ENCODE results near the gene KCNQ5.

The KCNQ5 gene

DNA sequence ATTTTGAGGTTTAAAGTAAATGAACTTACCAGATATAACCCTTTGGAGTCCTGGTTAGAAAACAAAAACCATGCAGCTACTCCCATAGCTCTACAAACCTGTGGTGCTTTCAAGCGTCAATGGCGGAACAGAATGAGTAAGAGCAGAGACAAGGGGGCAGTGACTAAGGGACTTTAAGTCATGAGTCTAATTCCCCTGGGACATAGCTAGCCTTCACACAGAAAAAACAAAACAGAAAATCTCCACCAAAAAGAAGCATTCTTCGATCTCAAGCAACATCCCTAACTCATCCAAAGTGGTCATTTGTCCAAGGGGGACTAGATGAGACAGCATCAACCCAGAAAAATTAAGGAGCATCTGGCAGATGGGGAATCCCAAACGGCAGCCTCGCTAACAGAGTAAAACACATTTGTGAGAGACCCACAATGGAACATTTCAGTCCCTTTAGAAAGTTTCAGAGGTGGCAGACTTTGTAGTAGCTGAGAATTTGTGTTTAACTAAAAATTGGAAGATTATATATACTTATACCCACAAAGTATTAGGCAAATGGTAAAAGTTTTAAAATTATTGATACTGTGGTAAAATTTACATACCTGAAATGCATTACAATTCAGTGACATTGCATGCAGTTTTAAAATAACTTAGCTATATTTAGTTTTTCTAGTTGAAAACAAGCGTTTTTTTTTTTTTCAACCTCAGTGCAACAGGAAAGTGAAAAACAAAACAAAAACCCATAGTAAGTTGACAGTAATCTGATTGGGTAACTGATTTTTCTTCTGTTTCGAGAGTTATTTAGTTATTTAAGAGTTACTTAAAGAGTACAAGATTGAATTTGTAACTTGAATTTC lies 67.5 kb downstream of the KCNQ5 start:
- no peak for DNase-seq

DNA sequence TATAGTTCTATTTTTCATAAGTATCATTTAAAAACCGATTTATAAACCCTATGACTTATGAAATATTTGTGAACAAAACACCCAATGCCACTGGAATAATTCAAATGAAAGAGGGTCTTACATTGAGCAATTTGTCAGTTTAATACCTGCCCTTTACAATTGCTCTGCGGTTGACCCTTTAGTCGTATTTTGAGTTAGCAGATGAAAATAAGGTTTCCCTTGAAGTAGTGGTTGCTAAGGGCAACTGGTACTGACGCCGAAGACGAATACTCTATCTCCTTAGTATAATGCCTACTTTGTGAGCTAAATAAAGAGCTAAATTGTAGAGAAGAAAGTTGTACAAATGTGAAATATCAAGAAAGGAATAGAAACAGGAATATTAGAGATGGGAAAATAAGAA lies 69.4 kb downstream of the KCNQ5 start:
- DNase-seq = no peak

DNA sequence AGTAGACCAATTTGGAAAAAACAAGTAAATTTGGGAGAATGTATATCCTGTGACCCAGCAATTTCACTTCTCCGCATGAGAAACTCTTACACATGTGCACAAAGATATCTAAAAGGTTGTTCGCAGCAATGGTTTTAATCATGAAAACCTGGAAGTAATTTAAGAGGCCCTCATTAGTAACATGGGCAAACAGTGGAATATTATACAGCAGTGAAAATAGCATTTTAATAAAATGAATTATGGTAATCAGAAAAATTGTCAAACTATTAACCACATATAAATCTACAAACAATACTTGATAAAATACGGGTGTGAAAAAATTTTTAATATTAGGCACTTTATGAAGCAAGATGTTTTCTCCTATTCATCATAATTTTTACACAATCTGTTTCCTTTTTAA lies 74.2 kb downstream of the KCNQ5 start:
- DNase-seq = no peak

DNA sequence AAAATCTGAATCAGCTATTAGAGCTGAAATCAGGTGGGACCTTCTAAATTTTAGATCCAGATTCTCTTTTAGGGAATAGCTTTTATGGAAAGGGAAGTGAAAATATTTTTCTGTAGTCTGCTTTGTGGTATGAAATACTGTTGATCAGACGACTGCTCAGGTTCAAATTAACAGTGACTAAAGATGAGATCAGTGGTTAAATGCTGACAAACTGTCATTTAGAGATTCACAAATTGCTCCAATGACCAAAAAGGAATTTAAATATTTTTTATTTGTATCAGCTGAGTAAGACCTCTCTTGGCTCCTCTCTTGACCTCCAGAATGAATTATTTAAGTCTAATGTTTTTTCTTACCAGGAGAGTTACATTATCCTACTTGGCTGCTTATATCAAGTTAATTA lies 77.3 kb downstream of the KCNQ5 start:
- no peak for DNase-seq

DNA sequence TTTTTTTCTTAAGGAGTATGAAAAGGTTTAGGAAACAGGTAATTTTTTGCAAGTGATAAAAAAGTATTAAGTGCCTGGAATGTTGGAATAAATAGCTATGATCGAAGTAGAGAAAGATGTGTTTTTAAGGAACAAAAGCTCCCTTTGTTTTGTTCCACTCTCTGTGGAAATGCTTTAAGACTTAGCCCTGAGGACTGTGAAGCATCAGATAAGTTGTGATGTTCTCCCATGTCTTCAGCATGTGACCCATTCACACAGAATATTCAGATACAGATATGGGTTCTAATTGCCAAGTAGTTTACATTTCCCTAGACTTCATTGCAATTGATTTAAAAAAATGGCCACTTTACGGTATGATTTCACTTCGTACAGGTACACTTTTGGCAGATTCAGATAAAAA lies 80.6 kb downstream of the KCNQ5 start:
- no peak for DNase-seq

DNA sequence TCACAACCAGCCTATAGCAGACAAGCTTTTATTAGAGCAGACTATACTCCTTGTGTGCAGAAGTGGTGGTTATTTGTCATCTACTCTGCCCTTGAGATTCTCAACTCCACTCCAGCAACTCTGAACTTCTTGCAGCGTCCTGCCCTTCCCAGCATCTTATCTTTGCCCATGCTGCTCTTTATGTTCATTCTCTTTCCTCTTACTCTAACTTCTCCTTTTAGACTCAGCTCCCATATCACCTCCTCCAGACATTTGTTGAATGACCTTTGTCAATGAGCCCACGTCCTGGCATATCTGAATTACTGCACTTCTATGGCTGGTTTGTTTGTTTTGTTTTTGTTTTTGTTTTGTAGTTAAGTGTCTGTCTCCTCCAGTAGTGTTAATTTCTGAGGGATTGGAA lies 81.2 kb downstream of the KCNQ5 start:
- no peak for DNase-seq

DNA sequence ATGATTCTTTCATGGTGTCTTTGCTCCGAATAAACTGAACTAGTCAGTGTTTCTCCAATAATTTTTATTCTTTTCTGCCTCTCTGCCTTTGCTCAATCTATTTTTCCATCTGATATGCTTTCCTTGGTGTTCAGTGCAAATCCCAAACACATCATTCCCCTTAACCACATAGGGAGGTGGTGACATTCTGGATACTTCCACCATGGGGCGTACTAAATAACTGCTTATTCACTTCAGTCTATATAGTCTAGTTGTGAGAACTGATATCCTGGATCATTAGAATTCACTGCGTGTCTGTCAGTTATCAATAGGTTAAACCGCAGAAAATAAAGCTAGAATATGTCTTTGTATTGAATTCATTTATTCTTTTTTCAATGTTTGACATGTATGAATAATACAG lies 83.1 kb downstream of the KCNQ5 start:
- no peak for DNase-seq

DNA sequence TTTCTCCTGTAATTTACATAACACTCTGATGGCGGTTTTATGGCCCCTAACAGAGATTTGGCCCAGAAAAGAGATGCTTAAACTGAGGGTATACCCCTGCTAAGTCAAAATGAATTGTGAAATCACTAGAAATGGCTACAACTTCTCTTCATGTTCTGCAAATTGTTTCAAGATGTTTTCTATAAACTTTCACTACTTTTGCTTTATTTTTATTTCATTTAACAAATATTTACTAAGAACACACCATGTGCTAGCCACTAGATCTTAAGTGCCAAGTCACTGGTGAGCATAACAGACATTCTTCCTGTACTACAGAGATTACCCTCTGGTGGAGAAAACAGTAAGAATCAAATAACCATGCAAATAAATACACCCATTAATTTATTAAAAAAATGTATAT lies 87.6 kb downstream of the KCNQ5 start:
- no peak for DNase-seq

DNA sequence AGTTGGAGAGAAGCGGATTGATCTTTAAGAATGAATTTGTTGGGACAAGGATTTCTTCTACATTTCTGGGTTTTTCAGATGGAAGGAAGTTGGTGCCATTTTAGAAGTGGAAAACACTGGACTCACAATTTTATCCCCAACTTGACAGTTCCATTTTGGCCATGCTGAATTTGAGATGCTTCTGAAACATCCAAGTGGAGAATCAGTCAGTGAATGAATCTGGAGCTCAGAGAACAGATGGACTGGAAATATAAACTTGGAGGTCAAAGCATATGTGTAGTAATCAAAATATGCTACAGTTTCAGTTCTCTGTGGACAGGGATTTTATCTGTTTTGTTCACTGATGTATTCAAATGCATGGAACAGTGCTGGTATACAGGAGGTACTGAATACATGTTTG lies 89.9 kb downstream of the KCNQ5 start:
- DNase-seq = no peak

DNA sequence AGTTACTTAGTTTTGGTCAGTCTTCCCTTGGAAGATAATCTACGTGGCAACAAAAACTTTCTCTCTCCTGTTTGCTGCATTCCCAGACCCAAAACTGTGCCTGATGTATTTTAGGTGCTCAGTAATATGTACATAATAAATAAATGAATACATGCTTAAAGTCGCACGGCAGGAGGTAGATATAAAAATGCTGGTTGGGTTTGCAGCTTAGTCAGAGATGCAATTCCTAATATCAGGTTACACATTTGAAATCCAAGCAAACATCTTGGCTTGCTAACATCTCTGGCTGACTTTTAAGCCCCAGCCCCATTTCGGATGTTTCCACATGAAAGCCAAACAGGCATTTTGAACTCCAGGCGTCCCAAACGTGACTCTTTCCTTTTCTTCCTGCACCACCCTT lies 91.0 kb downstream of the KCNQ5 start:
- DNase-seq = no peak

DNA sequence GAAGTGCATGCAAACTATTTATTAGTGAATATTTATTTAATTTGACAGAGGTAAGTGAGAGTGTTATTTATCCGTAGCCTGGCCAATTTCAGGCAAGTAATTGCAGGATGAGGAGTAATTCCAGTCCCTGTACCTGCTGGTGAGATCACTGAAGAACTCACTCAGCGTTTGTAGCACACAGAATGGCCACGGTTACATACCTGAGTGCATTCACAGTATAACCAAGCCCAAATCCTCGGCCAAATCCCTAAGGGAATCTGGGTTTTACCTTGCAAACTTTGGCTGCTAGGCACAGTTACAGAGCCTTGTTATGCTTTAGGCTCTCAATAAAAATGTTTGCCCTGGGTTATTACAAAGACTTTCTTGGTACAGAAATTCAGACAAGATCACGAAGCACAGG lies 93.3 kb downstream of the KCNQ5 start:
- no peak for DNase-seq

DNA sequence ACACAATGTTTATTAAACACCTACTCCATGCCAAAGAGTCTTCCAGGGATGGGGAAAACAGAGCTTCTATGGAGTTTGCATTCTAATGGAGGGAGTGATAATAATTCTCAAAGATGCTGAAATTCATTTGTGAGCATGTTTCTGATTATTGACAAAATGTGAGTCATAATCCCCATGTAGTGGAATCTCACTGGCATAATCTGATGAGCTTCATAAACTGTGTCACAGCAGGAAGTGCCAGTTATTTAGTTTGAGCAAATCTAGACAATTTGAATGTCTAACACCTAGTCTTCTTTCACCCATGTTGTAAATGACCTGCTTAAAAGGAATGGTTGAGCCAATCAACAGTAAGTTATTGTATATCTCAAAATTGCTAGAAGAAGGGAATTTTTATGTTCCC lies 95.1 kb downstream of the KCNQ5 start:
- no peak for DNase-seq

DNA sequence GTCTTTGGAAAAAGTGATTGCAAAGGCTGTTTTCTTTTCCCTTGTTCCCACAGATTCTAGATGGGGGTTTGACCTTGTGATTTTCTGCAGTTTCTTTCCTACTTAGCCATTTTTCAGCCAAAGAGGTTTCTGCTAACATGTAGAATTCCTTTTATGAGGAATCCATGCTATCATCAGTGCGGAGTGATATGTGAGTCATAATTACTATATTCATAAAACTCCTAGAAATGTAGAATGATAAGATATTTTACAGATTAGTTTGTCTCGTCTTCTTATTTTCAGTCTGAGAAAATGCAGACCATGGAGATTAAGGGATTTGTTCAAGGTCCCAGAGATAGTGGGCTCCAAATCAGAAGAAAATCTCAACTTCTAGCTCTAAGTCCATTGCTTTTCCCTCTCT lies 98.6 kb downstream of the KCNQ5 start:
- no peak for DNase-seq

DNA sequence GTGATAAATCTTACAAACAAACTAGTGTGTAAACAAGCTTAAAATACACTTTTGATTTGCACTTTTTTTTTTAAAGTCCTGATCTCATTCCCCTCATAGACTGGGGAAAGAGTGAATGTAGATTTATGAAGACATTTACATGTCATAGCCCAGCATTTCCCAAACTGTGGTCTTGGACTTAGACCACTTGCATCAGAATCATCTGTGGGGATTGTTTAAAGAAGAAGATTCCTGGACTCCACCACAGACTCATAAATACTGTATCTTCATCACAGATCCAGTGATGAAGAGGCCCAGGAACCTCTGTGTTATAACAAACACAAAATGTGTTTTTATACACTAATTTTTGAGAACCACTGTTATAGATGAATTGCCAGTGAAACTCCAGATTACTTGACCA lies 99.5 kb downstream of the KCNQ5 start:
- DNase-seq = no peak

DNA sequence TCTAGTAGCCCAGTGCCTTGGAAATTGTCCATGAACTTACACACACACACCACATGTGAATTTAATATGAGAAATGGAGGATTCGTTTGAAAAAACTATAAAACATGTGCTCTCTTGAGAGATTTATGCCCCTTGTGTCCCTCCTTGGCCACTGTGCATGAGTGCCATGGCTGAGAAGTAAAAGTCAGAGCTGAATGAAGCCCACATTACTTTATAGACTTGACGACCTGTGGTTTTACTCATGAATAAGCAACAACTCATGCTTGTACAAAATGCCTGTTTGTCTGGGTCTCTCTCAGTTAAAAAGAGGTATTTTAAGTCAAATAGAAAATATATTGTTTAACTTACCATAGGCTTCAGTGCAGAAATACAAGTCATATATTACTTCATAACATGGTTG lies 102.7 kb downstream of the KCNQ5 start:
- no peak for DNase-seq

DNA sequence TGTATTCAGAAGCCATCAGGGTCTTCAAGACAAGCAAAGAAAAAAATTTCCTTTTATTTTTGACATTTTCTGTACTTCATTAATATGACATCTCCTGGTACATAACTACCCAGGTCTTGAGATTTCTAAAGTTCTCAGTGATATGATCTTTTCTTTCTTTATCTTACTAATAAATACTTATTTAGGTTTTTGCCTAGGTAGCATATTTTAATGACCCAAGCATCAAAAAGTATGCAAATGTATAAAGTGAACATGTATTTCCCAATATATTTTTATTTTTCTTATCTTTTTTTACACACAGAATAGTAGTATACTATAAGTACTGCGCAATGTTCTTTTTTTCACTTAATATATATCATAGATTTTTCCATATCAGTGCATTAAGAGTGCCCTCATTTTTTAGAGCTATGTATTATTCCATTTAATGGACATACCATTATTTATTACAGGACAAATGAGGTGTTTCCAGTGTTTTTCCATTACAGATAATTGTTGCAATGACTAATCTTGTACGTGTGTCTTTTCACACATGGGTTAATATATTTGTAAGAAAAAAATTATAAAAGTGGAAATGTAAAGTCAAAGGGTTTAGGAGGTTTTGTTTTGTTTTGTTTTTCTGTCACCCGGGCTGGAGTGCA lies 107.0 kb downstream of the KCNQ5 start:
- DNase-seq = no peak

DNA sequence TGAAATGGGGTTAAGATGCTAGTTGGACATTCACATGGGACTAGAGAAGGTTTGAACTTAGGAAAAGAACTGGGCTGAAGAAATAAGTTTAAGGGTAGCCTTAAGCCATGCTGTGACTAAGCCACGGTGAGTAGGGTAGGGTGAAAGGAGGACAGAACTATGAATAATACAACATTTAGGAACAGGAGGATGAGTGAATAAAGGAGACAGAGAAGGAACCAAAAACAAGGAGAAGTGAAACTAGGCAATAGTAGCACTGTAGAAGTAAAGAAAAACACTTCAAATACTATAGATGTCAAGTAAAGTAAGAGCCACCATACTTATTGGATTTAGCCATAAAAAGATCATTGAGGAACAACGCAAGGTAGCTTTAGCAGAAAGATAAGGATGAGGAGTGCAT lies 111.2 kb downstream of the KCNQ5 start:
- no peak for DNase-seq

DNA sequence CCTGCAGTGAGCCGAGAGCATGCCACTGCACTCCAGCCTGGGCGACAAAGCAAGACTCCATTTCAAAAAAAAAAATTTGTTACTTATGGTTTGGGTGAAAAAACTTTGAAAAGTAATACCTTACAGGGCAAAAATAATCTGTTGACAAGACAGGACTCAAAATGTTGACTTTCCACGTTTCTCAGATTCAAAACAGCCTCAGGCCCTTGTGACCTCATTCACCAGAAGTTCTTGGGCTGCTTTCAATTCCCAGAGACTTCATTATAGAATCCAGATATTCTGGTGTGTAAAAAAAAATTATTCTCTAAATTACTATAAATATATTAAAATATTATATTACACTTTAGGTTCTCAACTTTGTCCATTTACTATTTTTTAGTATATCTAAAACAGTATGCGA lies 116.2 kb downstream of the KCNQ5 start:
- no peak for DNase-seq

DNA sequence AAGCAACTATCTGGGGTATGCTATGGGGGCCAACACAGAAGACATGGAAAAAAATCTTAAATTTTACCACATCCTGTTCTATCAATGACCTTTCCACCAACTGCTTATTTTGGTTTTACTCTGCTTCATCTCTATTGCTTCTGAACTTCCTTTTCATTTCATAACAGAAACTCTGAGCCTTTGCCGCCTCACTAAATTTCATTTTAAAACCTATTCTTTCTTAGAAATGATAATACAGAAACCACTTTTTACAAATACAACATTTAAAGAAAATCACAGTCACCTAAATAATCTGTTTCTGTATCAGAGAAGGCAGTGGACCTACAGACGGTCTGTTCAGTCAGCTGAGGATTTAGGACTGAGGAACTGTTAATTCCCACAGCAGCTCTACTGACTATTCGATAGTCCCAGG lies 117.5 kb downstream of the KCNQ5 start:
- no peak for DNase-seq

DNA sequence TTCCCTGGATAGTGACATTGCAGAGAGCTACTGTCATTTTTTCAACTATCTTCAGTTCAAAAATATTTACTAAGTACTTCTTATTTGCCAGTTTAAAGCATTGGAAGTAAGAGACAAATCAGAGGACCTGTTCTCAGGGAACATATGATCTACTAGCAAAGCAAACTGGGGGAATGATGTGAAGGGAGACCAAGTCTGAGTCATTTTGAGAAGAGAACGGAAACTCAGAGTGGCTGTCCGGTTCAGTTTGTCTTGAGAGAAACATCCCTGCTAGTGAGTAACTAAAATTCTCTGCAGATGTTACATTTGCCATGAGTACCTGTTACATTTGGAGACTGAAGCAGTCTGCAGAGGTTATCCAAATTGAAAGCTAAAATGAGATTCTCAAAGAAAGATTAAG lies 118.3 kb downstream of the KCNQ5 start:
- DNase-seq = no peak

DNA sequence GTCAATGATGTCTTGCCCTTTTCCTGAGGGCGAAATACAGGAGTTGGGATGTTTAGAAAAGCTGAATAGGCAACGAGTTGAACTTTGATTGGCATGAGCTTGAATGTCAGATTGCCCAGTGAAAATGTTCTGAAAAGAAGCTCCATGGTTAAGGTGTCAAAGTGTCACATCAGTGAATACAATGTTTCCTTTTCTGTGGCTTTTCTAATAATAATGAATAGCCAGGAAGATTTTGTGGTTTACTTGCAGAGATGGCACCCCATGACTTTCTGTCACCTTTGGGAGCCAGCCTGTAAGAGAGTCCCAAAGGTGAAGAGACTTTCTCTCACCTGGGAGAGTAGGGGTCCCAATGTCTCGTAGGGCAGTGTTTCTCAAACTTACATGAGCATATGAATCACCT lies 119.2 kb downstream of the KCNQ5 start:
- DNase-seq = no peak

DNA sequence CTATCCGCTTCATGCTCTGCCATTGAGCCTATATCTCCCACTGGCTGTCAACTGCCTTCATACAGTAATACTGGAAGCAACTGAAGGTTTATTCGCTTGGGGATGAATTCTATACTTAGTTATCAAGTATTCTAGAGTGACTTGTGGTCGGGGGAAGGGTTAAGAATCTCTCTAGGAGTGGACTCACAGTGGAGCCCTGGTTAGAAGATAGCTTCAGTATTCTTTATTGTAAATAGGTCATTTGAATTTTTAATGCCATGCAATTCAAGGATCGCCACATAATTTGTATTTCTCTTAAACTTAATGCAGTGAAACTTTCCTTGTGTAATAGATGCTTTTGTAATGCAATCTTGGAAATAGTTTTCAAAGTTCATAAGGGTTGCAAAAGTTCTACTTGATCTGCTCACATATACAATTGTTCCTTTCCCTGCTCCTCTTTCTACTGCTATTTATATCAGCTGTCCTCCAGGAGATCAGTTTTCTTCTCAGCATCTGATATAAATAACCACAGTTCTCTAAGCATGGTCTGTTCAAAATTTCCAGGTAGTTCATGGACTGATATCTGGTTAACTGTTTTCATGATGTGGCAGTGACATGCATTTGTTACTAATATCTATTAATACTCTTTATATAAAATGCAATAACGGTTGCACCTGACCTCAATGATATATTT lies 120.3 kb downstream of the KCNQ5 start:
- no peak for DNase-seq

DNA sequence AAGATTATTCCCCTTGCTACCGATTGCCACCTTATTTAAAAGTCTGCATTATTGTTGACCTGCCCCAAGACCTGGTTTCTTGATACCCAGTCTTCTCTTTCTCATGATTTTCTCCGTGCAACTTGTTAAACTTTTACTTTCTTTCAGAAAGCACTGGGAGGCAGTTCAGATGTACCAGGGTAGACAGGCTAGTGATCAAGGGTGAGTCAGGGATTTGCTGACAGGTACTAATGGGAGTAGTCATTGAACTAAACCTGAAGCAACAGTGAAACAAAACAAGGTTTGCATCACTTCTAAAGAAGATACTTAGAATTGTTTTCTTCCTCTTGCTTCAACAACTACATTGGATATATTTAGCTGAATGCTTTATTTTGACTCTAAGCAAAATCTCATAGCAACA lies 124.4 kb downstream of the KCNQ5 start:
- DNase-seq = no peak

DNA sequence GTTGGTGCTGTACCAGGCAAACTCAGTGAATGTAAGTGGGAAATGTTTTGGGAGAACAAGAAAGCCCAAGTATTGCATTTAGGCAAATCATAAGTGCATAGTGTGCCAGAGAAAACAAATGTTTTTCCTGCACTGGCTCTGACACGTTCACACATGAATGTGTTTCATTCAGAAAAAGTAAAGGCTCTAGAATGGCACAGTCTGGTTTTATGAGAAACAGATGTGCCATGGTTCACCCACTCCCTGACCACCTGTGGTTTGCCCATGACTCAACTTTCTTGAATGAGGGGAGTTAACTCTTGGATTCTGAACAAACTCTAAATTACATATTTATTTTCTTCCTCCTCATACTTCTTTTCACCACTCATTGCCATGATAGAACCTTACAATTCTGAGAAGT lies 126.9 kb downstream of the KCNQ5 start:
- DNase-seq = no peak

All from NCI-H510A (cell line).